T-cell (primary cell): ENCODE data around the gene NDUFB3. TPM values are rescaled to one million over a fixed set of nuclear protein-coding genes. Genes with fewer than 3 reads are reported as not detected.
"Not testable (repeated sequence)": the region's sequence is repeated elsewhere in the genome, so short reads cannot be mapped to it uniquely, and the experiment has no call there.

Experiments
- ATAC-seq, 4 experiments: fragments of 200-7000 bp in 3 of 4; fragments of 150-1000 bp in 1 of 4; cut with Tn5 transposase; replicated peaks in 1 of 4; 1 replicate in 3 of 4; 2 replicates in 1 of 4; pipeline ENCODE4 v1.10.0; 2021; ENCODE audit warnings: moderate library complexity in 3 of 4, mild to moderate bottlenecking in 2 of 4, moderate number of reproducible peaks in 1 of 4
- CTCF ChIA-PET, 2 donors: fragments of 300-600 bp; sonication (Branson Sonifier 250); formaldehyde crosslinking; loops; one replicate each; lab custom pipeline; 2022; ENCODE audit warnings: antibody characterized with exemption in 2 of 2; lab: Charles Lee
- POLR2A ChIA-PET, 2 donors: fragments of 300-600 bp; sonication (Branson Sonifier 250); formaldehyde crosslinking; loops; one replicate each; lab custom pipeline; 2022; ENCODE audit warnings: antibody characterized with exemption in 2 of 2; lab: Charles Lee
- DNase-seq, 35 experiments: peaks; one replicate each; pipeline versions ENCODE4 v3.0.0 to v3.0.0-alpha.2; 2013 to 2023
- H3K27ac ChIP-seq: one replicate; pipeline ENCODE4 v1.5.1; 2013; ENCODE audit warnings: low read length
- H3K27me3 ChIP-seq, 2 experiments: replicated peaks in 1 of 2; 1 replicate in 1 of 2; 2 replicates in 1 of 2; pipeline versions ENCODE4 v1.6.1 to v1.7.0; 2013; ENCODE audit warnings: low read length in 1 of 2, mixed read lengths in 1 of 2; ENCODE audit not compliant: control insufficient read depth in 2 of 2, insufficient read depth in 2 of 2; ENCODE audit errors: extremely low read depth in 1 of 2
- H3K36me3 ChIP-seq, 2 donors: 1 replicate in 1 of 2; 2 replicates in 1 of 2; pipeline versions ENCODE4 v1.6.1 to v1.7.0; 2013; ENCODE audit warnings: low read length in 1 of 2; ENCODE audit not compliant: control insufficient read depth in 2 of 2, insufficient read depth in 1 of 2; ENCODE audit errors: extremely low read depth in 1 of 2
- H3K4me1 ChIP-seq, 2 experiments: 1 replicate in 1 of 2; 2 replicates in 1 of 2; pipeline versions ENCODE4 v1.6.1 to v1.7.0; 2013; ENCODE audit warnings: low read length in 2 of 2, mixed read lengths in 1 of 2; ENCODE audit not compliant: insufficient read depth in 2 of 2, control insufficient read depth in 1 of 2; ENCODE audit errors: extremely low read depth in 1 of 2
- H3K4me3 ChIP-seq, 2 donors: 1 replicate in 1 of 2; 2 replicates in 1 of 2; pipeline versions ENCODE4 v1.5.1 to v1.7.0; 2013; ENCODE audit warnings: mild to moderate bottlenecking in 2 of 2, low read length in 1 of 2, moderate library complexity in 1 of 2; ENCODE audit not compliant: control insufficient read depth in 1 of 2; ENCODE audit errors: extremely low read depth in 1 of 2
- H3K9me3 ChIP-seq: 2 replicates; pipeline ENCODE4 v1.7.0; 2013
- H3K27ac Mint-ChIP-seq, 2 donors: one replicate each; pipeline ENCODE4 v1.8.0; 2020 to 2021; ENCODE audit warnings: mild to moderate bottlenecking in 2 of 2, mixed read lengths in 2 of 2
- H3K27me3 Mint-ChIP-seq, 2 donors: one replicate each; pipeline ENCODE4 v1.8.0; 2021 to 2022; ENCODE audit warnings: mixed read lengths in 2 of 2
- H3K36me3 Mint-ChIP-seq: one replicate; pipeline ENCODE4 v1.8.0; 2021; ENCODE audit warnings: mixed read lengths
- H3K4me1 Mint-ChIP-seq, 3 donors: one replicate each; pipeline ENCODE4 v1.8.0; 2020 to 2022; ENCODE audit warnings: mixed read lengths in 3 of 3, mild to moderate bottlenecking in 1 of 3
- H3K4me3 Mint-ChIP-seq, 3 donors: one replicate each; pipeline ENCODE4 v1.8.0; 2020 to 2022; ENCODE audit warnings: mild to moderate bottlenecking in 3 of 3, mixed read lengths in 3 of 3, moderate library complexity in 3 of 3
- H3K9me3 Mint-ChIP-seq, 3 donors: one replicate each; pipeline ENCODE4 v1.8.0; 2020 to 2022; ENCODE audit warnings: mixed read lengths in 3 of 3
- WGBS: methylation state at CpG from one replicate; pipeline ENCODE4 v1.1.5; 2013; ENCODE audit warnings: missing lambda C conversion rate; ENCODE audit not compliant: insufficient coverage; 5-methylcytosine and 5-hydroxymethylcytosine counted together
- total RNA-seq, 35 experiments: library from RNA in 6 of 35; stranded (reverse) in 6 of 35; fragments of 120-200 nt in 1 of 35; gene quantifications; one replicate each; pipeline versions ENCODE4 v1.2.1 to v1.2.4 and lab custom pipeline; 2013 to 2026

NDUFB3 gene
- total RNA-seq: 10 to 100 TPM; 31.4 to 43.7 (median 38.8) TPM
- total RNA-seq (2013): 65.0 TPM
- 7.2 to 57.7 (median 15.6) reads per million in 29 experiments for total RNA-seq (lab: John Stamatoyannopoulos, UW)

DNA sequence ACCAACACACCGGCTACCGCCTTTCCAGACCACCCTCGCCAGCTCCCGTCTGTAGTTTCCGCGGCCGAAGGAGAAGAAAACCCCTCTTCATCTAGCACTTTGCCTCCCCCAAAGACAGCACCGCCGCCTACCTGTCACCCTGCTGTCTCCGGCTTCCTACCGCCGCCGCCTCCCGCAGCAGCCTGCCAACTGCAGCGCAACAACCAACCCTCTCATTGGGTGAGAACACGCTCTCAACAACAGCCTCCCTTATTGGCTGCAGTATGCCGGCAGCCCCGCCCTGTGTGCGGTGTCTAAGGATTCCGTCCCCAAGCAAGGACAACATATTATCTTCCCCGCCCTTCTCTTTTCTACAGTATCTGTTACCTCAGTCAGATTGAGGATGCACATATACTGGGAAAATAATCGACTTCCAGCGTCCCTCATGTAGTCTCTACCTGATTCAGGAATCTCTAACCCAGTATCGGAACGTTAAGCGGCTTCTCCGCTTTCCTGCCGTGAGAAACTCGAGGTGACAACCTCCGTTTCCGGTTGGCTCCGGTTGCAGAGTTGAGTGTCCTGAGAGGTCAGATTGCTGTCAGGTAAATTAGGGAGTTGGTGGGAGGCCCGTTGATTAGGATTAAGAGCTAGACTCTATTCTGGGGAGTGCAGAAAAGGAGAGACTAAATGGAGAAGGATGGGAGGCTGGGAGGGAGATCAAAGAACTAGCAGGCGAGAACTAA lies at the start of gene NDUFB3, which contains the start of gene HYCC2:
Gene NDUFB3 (plus strand): TSS at position 523 of the 722 bp plus-strand sequence. CDS start 6,882 bp downstream, outside the sequence.
Gene HYCC2 (minus strand): TSS at position 193 of the 722 bp plus-strand sequence. CDS start 47,662 bp downstream, outside the sequence.
- DNase-seq (peak; percentile 80 to 98 (median 92)), ATAC-seq (peak; percentile 96 to 98 (median 96))
- Histone ChIP-seq H3K27me3 (no peaks in the 10 kb centered on the region), H3K9me3 (no peaks in the 10 kb centered on the region), H3K4me1 (peaks cover 10 to 28% of the 10 kb centered on the region in 2 experiments), H3K36me3 (peaks cover 0 to 4% of the 10 kb centered on the region in 2 donors), H3K27ac (peak within 1 kb of the TSS; percentile 65), H3K4me3 (peak within 1 kb of the TSS; percentile 71 to 96)
- H3K9me3 Mint-ChIP-seq: no peaks in the 10 kb centered on the region
- no peaks in the 10 kb centered on the region for H3K27me3 Mint-ChIP-seq
- ChIA-PET POLR2A (interaction anchor here in 1 of 2 donors (0.7 kb wide), 1 partner anchor 1223 kb away, joined by 3 read pairs; no protein-coding TSS in a partner anchor), CTCF (interaction anchor here (0.6 to 3.8 kb wide), 12 partner anchors 43 to 170 kb away, joined by 3 to 66 read pairs (median 6); partner anchors contain the start of genes ORC2 (in 2 of the 2) and CFLAR (in 1 of the 2))
- whole genome bisulfite sequencing: 0% methylated on average over 31 of the region's 34 CpGs
- H3K4me3 Mint-ChIP-seq: peak within 1 kb of the TSS; percentile 92 to 95 (median 94)
- peaks cover 55 to 60% (median 58%) of the 10 kb centered on the region in 3 donors for H3K4me1 Mint-ChIP-seq
- H3K36me3 Mint-ChIP-seq: peaks cover 2% of the 10 kb centered on the region
- peak within 1 kb of the TSS; percentile 91 to 96 for H3K27ac Mint-ChIP-seq

- H3K27ac ChIP-seq: no peak overlapping the region
- H3K27me3 ChIP-seq: no peaks in the 10 kb centered on the region
- no peak overlapping the region for H3K4me3 ChIP-seq
- ChIA-PET CTCF (no interaction called here), POLR2A (no interaction called here)
- Mint-ChIP-seq H3K4me3 (no peak overlapping the region), H3K36me3 (peaks cover 55% of the 10 kb centered on the region), H3K4me1 (peaks cover 38 to 47% (median 40%) of the 10 kb centered on the region in 3 donors), H3K27me3 (no peaks in the 10 kb centered on the region), H3K27ac (no peak overlapping the region), H3K9me3 (no peaks in the 10 kb centered on the region)
- no peak for DNase-seq
- peaks cover 3 to 14% of the 10 kb centered on the region in 2 donors for H3K36me3 ChIP-seq
- no peaks in the 10 kb centered on the region for H3K4me1 ChIP-seq
- ATAC-seq: no peak
- no peaks in the 10 kb centered on the region for H3K9me3 ChIP-seq
Observed at GRCh38 chr2:201024518-201024917, 47.3 kb upstream of the NDUFB3 start.

DNA sequence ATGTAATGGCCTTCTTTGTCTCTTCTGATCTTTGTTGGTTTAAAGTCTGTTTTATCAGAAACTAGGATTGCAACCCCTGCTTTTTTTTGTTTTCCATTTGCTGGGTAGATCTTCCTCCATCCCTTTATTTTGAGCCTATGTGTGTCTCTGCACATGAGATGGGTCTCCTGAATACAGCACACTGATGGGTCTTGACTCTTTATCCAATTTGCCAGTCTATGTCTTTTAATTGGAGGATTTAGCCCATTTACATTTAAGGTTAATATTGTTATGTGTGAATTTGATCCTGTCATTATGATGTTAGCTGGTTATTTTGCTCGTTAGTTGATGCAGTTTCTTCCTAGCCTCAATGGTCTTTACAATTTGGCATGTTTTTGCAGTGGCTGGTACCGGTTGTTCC lies 37.4 kb upstream of the NDUFB3 start:
- H3K27me3 Mint-ChIP-seq, CTCF ChIA-PET, H3K4me1 Mint-ChIP-seq, H3K4me1 ChIP-seq, H3K27me3 ChIP-seq, H3K36me3 ChIP-seq, H3K4me3 ChIP-seq, H3K4me3 Mint-ChIP-seq, H3K9me3 ChIP-seq, H3K27ac Mint-ChIP-seq, ATAC-seq, H3K27ac ChIP-seq, H3K9me3 Mint-ChIP-seq, DNase-seq: not testable (repeated sequence)
- peaks cover 36% of the 10 kb centered on the region for H3K36me3 Mint-ChIP-seq
- no CpG with 5 or more reads among the region's 2 CpGs for WGBS
- POLR2A ChIA-PET: interaction anchor here in 1 of 2 donors (0.6 kb wide), 1 partner anchor 67 kb away, joined by 3 read pairs; no protein-coding TSS in a partner anchor

- not testable (repeated sequence) for ATAC-seq, H3K27me3 ChIP-seq
- POLR2A ChIA-PET: interaction anchor here in 1 of 2 donors (1.1 kb wide), 1 partner anchor 22 kb away, joined by 5 read pairs; no protein-coding TSS in a partner anchor
Observed at GRCh38 chr2:201038361-201038760, 33.4 kb upstream of the NDUFB3 start.

GRCh38 chr2:201038855-201039254 lies 32.9 kb upstream of the NDUFB3 start:
- no peak for DNase-seq
- H3K27ac Mint-ChIP-seq: no peak overlapping the region
- WGBS: 83% methylated on average over 1 of the region's 2 CpGs

More at GRCh38 chr2:201038361-201038760, 33.4 kb upstream of the NDUFB3 start:
- H3K27me3 Mint-ChIP-seq, H3K27ac Mint-ChIP-seq, DNase-seq, H3K4me1 Mint-ChIP-seq, H3K36me3 ChIP-seq, H3K27ac ChIP-seq, H3K4me3 Mint-ChIP-seq, H3K9me3 ChIP-seq, H3K4me3 ChIP-seq, H3K4me1 ChIP-seq, CTCF ChIA-PET, H3K9me3 Mint-ChIP-seq: not testable (repeated sequence)
- peaks cover 40% of the 10 kb centered on the region for H3K36me3 Mint-ChIP-seq
- WGBS: no CpG with 5 or more reads among the region's 4 CpGs

DNA sequence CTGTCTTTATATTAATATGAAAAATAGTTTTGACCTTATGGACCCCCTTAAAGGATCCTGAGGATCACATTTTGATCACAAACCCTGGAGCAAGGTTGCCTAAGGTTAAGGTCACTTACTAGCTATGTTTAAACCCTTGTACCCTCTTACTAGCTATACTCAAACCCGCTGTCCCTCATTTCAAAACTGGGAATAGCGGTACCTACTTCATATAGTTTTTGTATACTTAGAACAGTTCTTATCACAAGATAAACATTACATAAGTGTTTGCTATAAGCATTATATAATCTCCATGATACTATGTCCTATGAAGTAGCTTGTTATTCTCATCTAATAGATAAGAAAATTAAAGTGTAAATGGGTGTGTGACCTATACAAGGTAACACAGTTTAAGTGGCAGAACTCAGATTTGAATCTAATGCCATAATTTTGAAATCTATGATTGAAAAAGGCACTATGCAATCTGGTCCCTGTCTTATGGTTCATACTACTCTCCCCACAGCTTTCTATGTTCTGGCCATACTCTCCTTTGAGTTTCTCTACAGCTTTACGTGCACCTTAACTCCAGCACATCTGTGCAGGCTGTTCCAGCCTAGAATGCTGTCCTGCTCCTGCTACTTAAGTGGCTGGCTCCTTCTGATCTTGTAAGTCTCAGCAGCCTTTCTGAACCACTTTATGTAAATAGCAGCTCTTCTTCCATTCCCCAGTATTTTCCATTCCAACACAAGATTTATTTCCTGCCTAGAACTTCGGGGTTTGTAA lies 30.8 kb upstream of the NDUFB3 start:
- no peaks in the 10 kb centered on the region for H3K9me3 ChIP-seq
- peaks cover 3 to 10% (median 3%) of the 10 kb centered on the region in 3 donors for H3K4me1 Mint-ChIP-seq
- H3K9me3 Mint-ChIP-seq: no peaks in the 10 kb centered on the region
- no peak overlapping the region for H3K27ac ChIP-seq
- ChIA-PET CTCF (interaction anchor here in 1 of 2 donors (0.5 to 0.6 kb wide), 2 partner anchors 8 to 593 kb away, joined by 4 read pairs; no protein-coding TSS in a partner anchor), POLR2A (no interaction called here)
- H3K27me3 ChIP-seq: no peaks in the 10 kb centered on the region
- no peaks in the 10 kb centered on the region for H3K27me3 Mint-ChIP-seq
- DNase-seq: no peak
- H3K4me3 Mint-ChIP-seq: no peak overlapping the region
- peak overlapping the region in 1 of 2 donors; percentile 8 for H3K27ac Mint-ChIP-seq
- peaks cover 0 to 9% of the 10 kb centered on the region in 2 donors for H3K36me3 ChIP-seq
- peaks cover 32% of the 10 kb centered on the region for H3K36me3 Mint-ChIP-seq
- WGBS: 92% methylated on average over 1 of the region's 4 CpGs
- no peak overlapping the region for H3K4me3 ChIP-seq
- ATAC-seq: no peak
- no peaks in the 10 kb centered on the region for H3K4me1 ChIP-seq

More at GRCh38 chr2:201038855-201039254, 32.9 kb upstream of the NDUFB3 start:
- Mint-ChIP-seq H3K36me3 (peaks cover 40% of the 10 kb centered on the region), H3K4me1 (peaks cover 0 to 8% (median 1%) of the 10 kb centered on the region in 3 donors), H3K27me3 (no peaks in the 10 kb centered on the region), H3K9me3 (peaks cover 0 to 2% (median 0%) of the 10 kb centered on the region in 3 donors), H3K4me3 (no peak overlapping the region)
- H3K4me1 ChIP-seq: no peaks in the 10 kb centered on the region
- no peaks in the 10 kb centered on the region for H3K9me3 ChIP-seq
- no peak overlapping the region for H3K27ac ChIP-seq
- no peaks in the 10 kb centered on the region for H3K27me3 ChIP-seq
- no peak overlapping the region for H3K4me3 ChIP-seq
- POLR2A ChIA-PET: interaction anchor here (0.6 to 1.1 kb wide), 2 partner anchors 22 to 172 kb away, joined by 5 read pairs; no protein-coding TSS in a partner anchor
- H3K36me3 ChIP-seq: peaks cover 0 to 5% of the 10 kb centered on the region in 2 donors
- CTCF ChIA-PET: no interaction called here
- no peak for ATAC-seq
